ENCODE measurements around the gene GRAMD1B.

GRCh38 chr11:123545726-123546270 lies 115.7 kb downstream of the GRAMD1B start:
- no peak for TF ChIP-seq POLR2A (IDR thresholded peaks at IDR 0.05)
- TF ChIP-seq EP300 (IDR thresholded peaks at IDR 0.05) = no peak
- TF ChIP-seq CTCF (IDR thresholded peaks at IDR 0.05) = no peak

Data from tibial nerve (tissue), 4 donors.